GM13976 (cell line): ENCODE data around the gene PLOD2.
"Not testable (repeated sequence)": the region's sequence is repeated elsewhere in the genome, so short reads cannot be mapped to it uniquely, and the experiment has no call there.

Source experiments
- DNase-seq: peaks from one replicate; pipeline ENCODE4 v3.0.0; 2012; ENCODE audit warnings: low spot score
- in situ Hi-C: fragments of 300-500 bp; cut with MboI; formaldehyde crosslinking; loops from one replicate; pipeline ENCODE4 v1.12.0; 2022; ENCODE audit warnings: low sequenced_read_pairs, mixed read lengths, inconsistent platforms; ENCODE audit not compliant: unreplicated experiment
- TF ChIP-seq, protein P1 (sequence below): IDR thresholded peaks from 2 replicates; pipeline ENCODE4 v1.5.1; 2012; ENCODE audit warnings: borderline replicate concordance, mild to moderate bottlenecking; ENCODE audit not compliant: insufficient read depth; ENCODE audit errors: extremely low read depth, missing control alignments, control extremely low read depth

Gene PLOD2

DNA sequence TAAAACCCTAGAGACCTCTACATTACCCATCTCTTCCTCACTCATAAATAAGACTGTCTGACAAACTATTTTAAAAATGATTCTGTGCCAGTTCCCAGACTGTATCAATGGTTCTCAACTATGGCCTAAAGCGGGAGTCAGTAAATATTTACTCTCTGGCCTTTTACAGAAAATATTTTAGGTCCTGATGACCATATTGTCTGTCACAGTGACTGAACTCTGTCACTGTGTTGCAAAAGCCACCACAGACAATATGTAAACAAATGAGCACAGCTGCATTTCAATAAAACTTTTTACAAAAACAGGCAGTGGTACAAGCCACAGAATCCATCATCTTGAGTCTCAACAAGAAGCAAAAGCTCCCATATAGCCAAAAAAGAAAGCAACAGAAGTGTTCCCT lies 45.4 kb downstream of the PLOD2 start:
- in situ Hi-C loops = no loop called here
- DNase-seq = no peak
- TF ChIP-seq, protein P1, sequence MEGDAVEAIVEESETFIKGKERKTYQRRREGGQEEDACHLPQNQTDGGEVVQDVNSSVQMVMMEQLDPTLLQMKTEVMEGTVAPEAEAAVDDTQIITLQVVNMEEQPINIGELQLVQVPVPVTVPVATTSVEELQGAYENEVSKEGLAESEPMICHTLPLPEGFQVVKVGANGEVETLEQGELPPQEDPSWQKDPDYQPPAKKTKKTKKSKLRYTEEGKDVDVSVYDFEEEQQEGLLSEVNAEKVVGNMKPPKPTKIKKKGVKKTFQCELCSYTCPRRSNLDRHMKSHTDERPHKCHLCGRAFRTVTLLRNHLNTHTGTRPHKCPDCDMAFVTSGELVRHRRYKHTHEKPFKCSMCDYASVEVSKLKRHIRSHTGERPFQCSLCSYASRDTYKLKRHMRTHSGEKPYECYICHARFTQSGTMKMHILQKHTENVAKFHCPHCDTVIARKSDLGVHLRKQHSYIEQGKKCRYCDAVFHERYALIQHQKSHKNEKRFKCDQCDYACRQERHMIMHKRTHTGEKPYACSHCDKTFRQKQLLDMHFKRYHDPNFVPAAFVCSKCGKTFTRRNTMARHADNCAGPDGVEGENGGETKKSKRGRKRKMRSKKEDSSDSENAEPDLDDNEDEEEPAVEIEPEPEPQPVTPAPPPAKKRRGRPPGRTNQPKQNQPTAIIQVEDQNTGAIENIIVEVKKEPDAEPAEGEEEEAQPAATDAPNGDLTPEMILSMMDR = no peak

DNA sequence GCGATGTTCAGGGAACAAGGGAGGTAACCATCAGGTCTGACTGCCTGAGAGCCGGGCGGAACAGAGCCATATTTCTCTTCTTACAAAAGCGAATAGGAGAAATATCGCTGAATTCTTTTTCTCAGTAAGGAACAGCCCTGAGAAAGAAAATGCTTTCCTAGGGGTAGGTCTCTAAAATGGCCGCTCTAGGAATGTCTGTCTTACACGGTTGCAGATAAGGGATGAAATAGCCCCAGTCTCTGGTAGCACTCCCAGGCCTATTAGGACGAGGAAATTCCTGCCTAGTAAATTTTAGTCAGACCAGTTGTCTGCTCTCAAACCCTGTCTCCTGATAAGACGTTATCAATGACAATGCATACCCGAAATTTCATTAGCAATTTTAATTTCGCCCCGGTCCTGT lies 47.2 kb downstream of the PLOD2 start:
- in situ Hi-C loops, DNase-seq: not testable (repeated sequence)

DNA sequence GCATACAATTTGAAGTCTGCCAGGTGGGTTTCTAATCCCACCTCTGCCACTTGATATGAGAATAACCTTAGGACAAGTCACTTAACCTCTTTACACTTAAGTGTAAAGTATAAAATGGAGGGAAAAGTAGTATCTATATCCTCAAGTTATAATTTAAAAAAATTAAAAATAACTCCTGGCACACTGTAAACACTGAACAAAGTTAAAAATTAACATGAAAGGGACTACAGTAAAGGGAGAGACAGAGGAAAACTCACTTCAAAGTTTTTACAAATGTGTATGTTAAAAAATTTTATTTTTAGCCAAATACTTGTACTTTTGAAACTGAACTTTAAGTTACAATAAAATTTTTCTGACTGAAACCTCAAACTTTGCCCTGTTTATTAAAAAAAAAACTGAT lies 49.6 kb downstream of the PLOD2 start:
- TF ChIP-seq, protein P1 = no peak
- no peak for DNase-seq
- in situ Hi-C loops = no loop called here

DNA sequence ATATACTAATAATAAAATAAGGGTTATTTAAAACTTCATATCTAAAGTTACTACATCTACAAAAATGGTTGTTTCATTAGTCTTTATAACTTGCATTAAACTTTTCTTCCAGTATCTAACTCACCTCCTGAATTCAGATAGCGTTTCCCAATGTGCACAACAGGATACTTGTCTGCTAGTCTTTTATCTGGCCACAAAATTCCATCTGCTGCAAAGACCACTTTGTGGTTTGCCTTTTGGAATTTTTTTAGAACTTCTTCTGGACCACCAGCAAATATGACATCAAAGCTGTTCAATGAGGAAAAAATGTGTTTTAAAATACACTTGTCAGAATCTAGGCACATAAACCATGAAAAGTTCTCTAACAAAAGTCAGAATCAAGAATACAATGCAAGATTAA lies 50.8 kb downstream of the PLOD2 start:
- no peak for DNase-seq
- TF ChIP-seq, protein P1 = no peak
- in situ Hi-C loops = no loop called here

DNA sequence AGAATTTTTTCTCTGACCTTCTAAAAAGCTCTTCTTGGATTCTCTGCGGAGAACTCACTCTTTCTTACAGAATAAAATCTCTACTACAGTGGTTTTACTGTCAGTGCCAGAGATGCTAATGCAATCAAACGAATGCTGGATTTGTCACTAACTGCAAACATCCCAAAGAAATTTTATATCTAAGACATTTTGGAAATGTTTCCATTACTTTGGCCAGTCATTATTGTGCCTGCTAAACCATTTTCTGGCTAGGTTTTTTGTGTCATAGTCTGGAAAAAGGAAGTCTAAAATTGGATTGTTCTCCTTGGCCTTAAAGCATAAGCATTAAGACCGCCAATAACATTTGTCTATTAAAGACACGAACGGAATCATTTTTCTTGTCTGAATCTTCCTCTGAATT lies 54.0 kb downstream of the PLOD2 start:
- in situ Hi-C loops = no loop called here
- TF ChIP-seq, protein P1 = no peak

DNA sequence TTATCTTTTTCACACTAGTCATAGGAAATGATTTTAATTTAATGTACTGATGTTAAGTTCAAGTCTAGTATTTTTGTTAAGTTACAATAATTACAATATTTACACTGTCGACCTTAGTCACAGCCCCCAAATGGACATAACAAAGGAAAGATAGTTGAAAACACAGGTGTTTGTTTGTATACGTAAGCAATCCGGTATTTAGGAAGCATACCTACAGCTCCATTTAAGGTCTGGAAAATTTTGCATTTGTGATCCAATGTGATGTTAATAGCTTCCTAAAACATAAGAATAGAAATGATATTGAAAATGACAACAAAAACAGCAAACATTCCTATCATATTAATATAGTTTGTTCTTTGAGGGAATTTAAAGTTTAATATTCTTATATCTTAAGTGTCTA lies 56.9 kb downstream of the PLOD2 start:
- in situ Hi-C loops = no loop called here
- no peak for DNase-seq
- TF ChIP-seq, protein P1 = no peak

More for the DNA sequence above, 54.0 kb downstream of the PLOD2 start:
- no peak for DNase-seq

DNA sequence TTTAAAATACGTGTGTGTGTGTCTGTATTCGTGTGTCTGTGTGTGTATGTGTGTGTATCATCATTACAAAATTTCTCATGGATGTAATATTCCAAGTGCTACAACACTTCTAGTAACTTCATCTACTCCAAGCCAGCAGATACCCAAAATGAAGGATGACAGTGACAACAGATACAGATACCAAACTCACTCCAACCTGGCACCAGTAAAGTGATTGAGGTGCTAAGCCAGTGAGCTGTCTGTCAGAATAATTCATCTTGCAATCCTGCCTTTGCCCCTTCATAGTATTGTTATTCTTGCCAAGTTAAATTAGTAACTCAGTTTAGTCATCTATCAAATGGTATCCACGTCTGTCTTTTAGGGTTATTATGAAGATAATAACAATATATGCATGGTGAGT lies 58.1 kb downstream of the PLOD2 start:
- no peak for DNase-seq
- TF ChIP-seq, protein P1 = no peak
- in situ Hi-C loops = no loop called here

DNA sequence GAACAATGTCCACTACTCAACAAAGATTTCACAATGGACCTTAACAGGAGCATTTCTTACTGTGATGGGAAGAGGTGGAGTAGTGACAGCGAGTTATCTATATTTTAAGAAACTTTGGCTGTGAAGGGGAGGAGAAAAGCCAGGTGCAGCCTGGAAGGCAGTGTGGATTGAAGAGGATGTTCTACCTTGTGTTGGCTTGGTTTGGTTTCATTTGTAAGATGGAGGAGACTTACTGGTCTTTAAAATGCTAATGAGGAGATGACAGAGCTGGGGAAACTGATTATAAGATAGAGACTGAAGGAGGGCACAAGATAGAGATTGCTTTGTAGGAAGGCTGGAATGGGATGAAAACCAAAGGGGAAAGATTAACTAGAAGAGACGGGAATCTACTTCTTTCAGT lies 59.4 kb downstream of the PLOD2 start:
- TF ChIP-seq, protein P1 = no peak
- no peak for DNase-seq
- in situ Hi-C loops = no loop called here
